Hepatocyte (in vitro differentiated cells): ENCODE results near the gene LRRC51.

Experiments
- EZH2phosphoT487 ChIP-seq: fragments of 200-600 bp; sonication (generic); IDR thresholded peaks from one replicate; pipeline ENCODE4 v1.6.1; 2018; ENCODE audit warnings: antibody characterized with exemption, mild to moderate bottlenecking, low read depth, moderate library complexity; ENCODE audit not compliant: unreplicated experiment, severe bottlenecking
- TF ChIP-seq, protein P1 (sequence below): fragments of 200-600 bp; sonication (generic); IDR thresholded peaks from 2 replicates; pipeline ENCODE4 v1.5.1; 2016; ENCODE audit warnings: antibody characterized with exemption, mild to moderate bottlenecking; ENCODE audit not compliant: poor library complexity

DNA sequence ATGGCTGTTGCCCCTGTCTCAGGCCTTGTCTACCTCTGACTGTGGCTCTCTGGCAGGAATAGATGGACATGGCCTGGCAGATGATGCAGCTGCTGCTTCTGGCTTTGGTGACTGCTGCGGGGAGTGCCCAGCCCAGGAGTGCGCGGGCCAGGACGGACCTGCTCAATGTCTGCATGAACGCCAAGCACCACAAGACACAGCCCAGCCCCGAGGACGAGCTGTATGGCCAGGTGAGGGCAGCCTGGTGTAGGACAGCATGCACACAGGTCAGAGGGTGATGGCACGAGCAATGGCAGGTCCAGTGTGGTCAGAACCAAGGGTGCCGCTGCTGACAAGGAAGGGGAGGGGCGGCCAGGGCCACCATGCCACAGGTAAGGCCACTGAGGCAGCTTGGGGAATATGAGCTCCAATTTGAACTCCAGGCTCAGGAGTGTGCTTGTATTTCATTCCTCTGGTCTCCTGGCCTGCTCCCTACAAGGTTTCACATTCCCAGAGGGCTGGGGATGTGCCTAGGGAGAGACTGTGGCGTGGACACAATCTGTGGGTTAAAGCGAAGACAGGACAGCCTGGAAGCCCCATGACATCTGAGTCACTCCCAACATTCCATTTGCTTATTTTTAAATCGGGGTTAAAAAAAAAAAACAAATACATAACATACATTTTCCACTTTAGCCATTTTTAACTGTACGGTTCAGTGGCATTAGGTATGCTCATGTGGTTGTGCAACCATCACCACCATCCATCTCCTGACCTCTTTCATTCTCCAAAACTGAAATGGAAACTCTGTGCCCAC, 55.4 kb downstream of the LRRC51 start:
- TF ChIP-seq, protein P1, sequence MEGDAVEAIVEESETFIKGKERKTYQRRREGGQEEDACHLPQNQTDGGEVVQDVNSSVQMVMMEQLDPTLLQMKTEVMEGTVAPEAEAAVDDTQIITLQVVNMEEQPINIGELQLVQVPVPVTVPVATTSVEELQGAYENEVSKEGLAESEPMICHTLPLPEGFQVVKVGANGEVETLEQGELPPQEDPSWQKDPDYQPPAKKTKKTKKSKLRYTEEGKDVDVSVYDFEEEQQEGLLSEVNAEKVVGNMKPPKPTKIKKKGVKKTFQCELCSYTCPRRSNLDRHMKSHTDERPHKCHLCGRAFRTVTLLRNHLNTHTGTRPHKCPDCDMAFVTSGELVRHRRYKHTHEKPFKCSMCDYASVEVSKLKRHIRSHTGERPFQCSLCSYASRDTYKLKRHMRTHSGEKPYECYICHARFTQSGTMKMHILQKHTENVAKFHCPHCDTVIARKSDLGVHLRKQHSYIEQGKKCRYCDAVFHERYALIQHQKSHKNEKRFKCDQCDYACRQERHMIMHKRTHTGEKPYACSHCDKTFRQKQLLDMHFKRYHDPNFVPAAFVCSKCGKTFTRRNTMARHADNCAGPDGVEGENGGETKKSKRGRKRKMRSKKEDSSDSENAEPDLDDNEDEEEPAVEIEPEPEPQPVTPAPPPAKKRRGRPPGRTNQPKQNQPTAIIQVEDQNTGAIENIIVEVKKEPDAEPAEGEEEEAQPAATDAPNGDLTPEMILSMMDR, result no peak
- TF ChIP-seq EZH2phosphoT487, result no peak
